AG04449 (cell line): ENCODE results near the gene PRKG1.
A peak's percentile ranks its signal among the peaks of the same experiment; 100 is the strongest.

ENCODE experiments used
- CTCF ChIA-PET: fragments of 350-600 bp; formaldehyde crosslinking; extraction: SDS; loops from one replicate; lab custom pipeline; 2021; ENCODE audit warnings: antibody characterized with exemption; lab: Yijun Ruan, JAX
- POLR2A ChIA-PET: fragments of 400-600, 350-600 bp; formaldehyde crosslinking; extraction: SDS; loops from one replicate; lab custom pipeline; 2020; ENCODE audit warnings: antibody characterized with exemption, inconsistent platforms; lab: Yijun Ruan, JAX
- DNase-seq: peaks from one replicate; pipeline ENCODE4 v3.0.0-alpha.2; 2010; ENCODE audit warnings: low read depth, low spot score
- H3K4me3 ChIP-seq: 2 replicates; pipeline ENCODE4 v1.5.1; 2011; ENCODE audit warnings: low read depth, mild to moderate bottlenecking, control low read depth, low read length
- TF ChIP-seq, protein P1 (sequence below): IDR thresholded peaks from one replicate; pipeline ENCODE4 v1.5.1; 2011; ENCODE audit warnings: mild to moderate bottlenecking, moderate library complexity, low read length, control low read depth, inconsistent platforms; ENCODE audit not compliant: insufficient read depth; ENCODE audit errors: missing control alignments

The PRKG1 gene

DNA sequence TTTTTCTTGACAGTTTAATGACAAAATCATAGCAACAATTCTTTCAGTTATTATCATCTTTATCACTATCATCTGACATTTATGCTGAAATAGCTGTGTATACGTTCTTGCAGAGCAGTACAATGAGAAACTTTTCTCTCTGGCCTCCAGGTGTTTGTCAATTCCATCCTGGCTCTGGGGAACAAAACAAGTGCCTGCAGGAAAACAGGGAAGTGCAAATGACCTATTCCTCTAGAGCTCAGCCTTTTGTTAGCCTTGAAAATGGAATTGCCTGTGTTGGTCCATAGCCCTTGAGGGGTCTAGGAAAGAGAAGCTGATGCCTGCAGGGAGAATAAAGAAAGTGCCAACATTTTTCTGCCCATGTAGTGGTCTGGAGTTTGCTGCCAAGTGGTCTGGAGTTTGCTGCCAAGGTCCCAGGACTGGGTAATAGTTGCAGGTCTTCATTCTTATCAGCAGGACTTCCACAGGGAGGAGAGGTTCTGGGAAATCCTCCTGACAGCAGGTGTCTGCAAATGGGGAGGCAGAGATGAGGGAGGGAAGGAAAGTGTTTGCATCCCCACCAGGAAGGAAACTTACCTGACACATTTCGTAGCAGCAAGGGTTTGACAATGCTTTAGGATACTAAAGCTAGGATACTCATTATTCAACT lies 635.2 kb downstream of the PRKG1 start:
- POLR2A ChIA-PET, result no interaction called here
- H3K4me3 ChIP-seq, result no peak overlapping the region
- CTCF ChIA-PET, result interaction anchor here (0.7 kb wide), 1 partner anchor 251 kb away, joined by 3 read pairs; no protein-coding TSS in a partner anchor
- TF ChIP-seq, protein P1, sequence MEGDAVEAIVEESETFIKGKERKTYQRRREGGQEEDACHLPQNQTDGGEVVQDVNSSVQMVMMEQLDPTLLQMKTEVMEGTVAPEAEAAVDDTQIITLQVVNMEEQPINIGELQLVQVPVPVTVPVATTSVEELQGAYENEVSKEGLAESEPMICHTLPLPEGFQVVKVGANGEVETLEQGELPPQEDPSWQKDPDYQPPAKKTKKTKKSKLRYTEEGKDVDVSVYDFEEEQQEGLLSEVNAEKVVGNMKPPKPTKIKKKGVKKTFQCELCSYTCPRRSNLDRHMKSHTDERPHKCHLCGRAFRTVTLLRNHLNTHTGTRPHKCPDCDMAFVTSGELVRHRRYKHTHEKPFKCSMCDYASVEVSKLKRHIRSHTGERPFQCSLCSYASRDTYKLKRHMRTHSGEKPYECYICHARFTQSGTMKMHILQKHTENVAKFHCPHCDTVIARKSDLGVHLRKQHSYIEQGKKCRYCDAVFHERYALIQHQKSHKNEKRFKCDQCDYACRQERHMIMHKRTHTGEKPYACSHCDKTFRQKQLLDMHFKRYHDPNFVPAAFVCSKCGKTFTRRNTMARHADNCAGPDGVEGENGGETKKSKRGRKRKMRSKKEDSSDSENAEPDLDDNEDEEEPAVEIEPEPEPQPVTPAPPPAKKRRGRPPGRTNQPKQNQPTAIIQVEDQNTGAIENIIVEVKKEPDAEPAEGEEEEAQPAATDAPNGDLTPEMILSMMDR, result no peak
- DNase-seq, result no peak

DNA sequence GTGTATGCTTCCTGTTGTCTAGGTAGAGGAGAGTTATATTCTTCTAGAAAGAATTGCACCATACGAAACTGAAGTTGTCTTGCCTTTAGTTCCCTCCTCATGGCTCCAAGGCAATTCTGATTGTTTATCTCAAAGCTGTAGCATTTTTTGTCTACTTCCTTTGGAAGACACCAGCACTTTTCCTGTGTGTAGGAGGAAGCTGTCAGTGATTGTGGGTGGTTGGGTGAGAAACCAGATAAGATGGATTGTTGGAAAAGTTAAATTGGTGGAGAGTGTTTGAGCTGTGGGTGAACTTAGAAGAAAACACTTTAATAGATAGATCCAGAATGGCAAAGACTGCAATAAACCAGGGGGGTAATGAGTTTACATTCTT lies 637.2 kb downstream of the PRKG1 start:
- DNase-seq, result no peak
- ChIA-PET POLR2A (no interaction called here), CTCF (no interaction called here)
- H3K4me3 ChIP-seq, result no peak overlapping the region
- TF ChIP-seq, protein P1, result no peak

DNA sequence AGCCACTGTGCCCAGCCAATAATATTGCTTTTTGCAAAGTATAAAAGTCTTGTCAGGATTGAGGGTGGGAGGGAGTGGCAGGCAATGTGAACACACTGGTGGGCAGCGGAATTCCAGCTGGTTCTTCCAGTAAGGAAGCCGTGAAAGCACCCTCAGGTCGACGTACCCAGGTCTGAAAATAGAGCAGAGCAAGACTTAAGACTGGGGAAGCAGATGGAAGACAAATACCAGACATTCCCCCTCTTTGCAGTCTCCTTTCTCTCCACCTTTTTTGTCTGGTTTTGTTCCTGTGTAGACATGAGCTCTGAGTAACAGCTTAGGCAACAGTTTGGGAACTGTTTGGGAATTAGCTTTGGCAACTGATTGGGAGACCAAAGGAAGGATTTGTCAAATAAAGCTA lies 642.7 kb downstream of the PRKG1 start:
- peak; percentile 31 for DNase-seq
- H3K4me3 ChIP-seq, result no peak overlapping the region
- CTCF ChIA-PET, result no interaction called here
- POLR2A ChIA-PET, result no interaction called here
- TF ChIP-seq, protein P1, result no peak

DNA sequence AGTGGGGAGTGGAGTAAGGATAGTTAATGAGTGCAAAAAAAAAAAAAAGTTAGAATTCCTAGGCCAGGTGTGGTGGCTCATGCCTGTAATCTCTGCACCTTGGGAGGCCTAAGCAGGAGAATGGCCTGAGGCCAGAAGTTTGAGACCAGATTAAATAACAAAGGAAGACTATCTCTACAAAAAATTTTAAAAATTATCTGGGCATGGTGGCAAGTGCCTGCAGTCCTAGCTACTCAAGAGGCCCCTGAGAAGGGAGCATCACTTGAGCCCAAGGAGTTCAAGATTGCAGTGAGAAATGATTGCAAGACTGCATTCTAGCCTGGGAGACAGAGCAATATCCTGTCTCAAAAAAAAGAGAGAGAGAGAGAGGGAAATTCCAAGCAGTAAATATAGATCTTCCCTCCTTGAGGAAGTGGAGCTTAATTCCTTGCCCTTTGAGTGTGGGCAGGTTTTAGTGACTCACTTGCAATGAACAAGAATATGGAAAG lies 644.6 kb downstream of the PRKG1 start:
- ChIA-PET CTCF (no interaction called here), POLR2A (no interaction called here)
- TF ChIP-seq, protein P1, result no peak
- DNase-seq, result peak; percentile 72
- no peak overlapping the region for H3K4me3 ChIP-seq

DNA sequence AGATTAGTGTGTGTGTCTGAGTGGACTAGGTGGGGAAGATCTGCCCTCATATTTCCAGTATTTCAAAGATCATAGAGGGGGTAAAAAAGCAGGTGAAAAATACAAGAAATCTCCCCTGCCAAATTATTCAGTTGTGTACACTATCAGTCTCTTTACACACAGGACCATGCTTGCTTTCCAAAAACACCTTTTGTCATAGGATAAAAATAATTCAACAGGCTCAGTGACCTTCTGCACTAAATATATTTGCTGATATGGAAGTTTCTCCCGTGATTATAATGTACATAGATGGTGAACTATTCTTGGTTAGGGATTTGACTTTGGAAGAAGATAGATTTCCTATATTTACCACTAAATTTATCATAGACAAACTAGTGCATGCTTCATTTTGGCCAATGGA lies 649.8 kb downstream of the PRKG1 start:
- no peak overlapping the region for H3K4me3 ChIP-seq
- CTCF ChIA-PET, result no interaction called here
- no peak for DNase-seq
- POLR2A ChIA-PET, result no interaction called here
- TF ChIP-seq, protein P1, result no peak

DNA sequence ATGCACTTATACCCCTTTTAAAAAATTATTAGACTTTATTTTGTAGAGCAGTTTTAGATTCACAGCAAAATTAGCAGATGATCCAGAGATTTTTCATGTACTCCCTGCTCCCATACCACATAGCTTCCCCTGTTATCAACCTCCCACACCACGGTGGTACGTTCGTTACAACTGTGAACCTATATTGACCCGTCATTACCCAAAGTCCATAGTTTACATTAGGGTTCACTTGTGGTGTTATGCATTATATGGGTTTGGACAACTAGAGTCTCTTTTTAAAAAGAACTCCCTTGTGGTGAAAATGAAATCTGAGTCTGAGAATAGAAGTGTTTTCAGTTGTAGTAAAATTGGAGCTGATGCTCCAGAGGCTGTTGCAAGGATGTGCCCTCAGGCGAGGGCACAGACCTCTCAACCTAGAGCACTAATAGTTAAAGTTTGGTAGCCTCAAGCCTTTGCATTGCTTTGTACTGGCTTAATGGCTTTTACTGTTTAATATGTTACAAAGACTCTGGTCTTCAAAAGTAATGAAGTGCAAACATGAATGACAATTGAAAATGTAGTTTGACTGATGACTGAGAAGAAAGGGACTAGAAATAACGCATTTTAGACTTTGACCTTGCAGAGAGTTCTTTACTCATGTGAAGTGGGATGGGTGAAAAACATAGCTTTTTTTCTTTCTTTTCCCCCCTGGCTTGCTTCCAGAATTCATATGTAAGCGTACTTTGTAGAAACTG lies 655.7 kb downstream of the PRKG1 start:
- ChIA-PET CTCF (no interaction called here), POLR2A (no interaction called here)
- TF ChIP-seq, protein P1, result no peak
- H3K4me3 ChIP-seq, result no peak overlapping the region
- no peak for DNase-seq
